ENCODE measurements around the gene DENND1B.
"Not testable (repeated sequence)": the region's sequence is repeated elsewhere in the genome, so short reads cannot be mapped to it uniquely, and the experiment has no call there.

DNA sequence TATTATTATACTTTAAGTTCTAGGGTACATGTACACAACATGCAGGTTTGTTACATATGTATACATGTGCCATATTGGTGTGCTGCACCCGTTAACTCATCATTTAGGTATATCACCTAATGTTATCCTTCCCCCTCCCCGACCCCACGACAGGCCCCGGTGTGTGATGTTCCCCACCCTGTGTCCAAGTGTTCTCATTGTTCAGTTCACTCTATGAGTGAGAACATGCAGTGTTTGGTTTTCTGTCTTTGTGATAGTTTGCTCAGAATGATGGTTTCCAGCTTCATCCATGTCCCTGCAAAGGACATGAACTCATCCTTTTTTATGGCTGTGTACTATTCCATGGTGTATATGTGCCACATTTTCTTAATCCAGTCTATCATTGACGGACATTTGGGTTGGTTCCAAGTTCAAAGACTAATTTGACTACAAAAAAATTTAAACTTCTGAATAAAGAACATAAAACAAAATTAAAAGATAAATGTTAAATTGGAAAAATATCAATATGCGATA lies 22.6 kb downstream of the DENND1B start:
- TF ChIP-seq, protein P1, sequence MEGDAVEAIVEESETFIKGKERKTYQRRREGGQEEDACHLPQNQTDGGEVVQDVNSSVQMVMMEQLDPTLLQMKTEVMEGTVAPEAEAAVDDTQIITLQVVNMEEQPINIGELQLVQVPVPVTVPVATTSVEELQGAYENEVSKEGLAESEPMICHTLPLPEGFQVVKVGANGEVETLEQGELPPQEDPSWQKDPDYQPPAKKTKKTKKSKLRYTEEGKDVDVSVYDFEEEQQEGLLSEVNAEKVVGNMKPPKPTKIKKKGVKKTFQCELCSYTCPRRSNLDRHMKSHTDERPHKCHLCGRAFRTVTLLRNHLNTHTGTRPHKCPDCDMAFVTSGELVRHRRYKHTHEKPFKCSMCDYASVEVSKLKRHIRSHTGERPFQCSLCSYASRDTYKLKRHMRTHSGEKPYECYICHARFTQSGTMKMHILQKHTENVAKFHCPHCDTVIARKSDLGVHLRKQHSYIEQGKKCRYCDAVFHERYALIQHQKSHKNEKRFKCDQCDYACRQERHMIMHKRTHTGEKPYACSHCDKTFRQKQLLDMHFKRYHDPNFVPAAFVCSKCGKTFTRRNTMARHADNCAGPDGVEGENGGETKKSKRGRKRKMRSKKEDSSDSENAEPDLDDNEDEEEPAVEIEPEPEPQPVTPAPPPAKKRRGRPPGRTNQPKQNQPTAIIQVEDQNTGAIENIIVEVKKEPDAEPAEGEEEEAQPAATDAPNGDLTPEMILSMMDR (IDR thresholded peaks at IDR 0.05; ENCODE audit: control extremely low read depth in 1 of 3, insufficient read depth in 1 of 3, low read depth in 1 of 3, low read length in 3 of 3): not testable (repeated sequence)
- TF ChIP-seq, protein P2, sequence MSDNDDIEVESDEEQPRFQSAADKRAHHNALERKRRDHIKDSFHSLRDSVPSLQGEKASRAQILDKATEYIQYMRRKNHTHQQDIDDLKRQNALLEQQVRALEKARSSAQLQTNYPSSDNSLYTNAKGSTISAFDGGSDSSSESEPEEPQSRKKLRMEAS (IDR thresholded peaks at IDR 0.05): not testable (repeated sequence)

Measured in H1 (cell line).